Superior temporal gyrus (tissue), 1 donor: Measurements from ENCODE around the gene TAB2.

Experiments used
- DNase-seq: peaks from one replicate; pipeline ENCODE4 v3.0.0-alpha.2; 2016; ENCODE audit errors: extremely low spot score

Gene TAB2

GRCh38 chr6:149414821-149415220 lies 97.3 kb downstream of the TAB2 start:
- no peak for DNase-seq

- DNase-seq: no peak
Measured at GRCh38 chr6:149419696-149420404, 102.3 kb downstream of the TAB2 start.

- DNase-seq: no peak
Measured at GRCh38 chr6:149421132-149421531, 103.6 kb downstream of the TAB2 start.

GRCh38 chr6:149422581-149422980 lies 105.1 kb downstream of the TAB2 start:
- no peak for DNase-seq

- no peak for DNase-seq
Measured at GRCh38 chr6:149423964-149424440, 106.5 kb downstream of the TAB2 start.

- no peak for DNase-seq
Measured at GRCh38 chr6:149425224-149425623, 107.7 kb downstream of the TAB2 start.

- no peak for DNase-seq
Measured at GRCh38 chr6:149425754-149426153, 108.2 kb downstream of the TAB2 start.

- no peak for DNase-seq
Measured at GRCh38 chr6:149428606-149429005, 111.1 kb downstream of the TAB2 start.

GRCh38 chr6:149429427-149430360 lies 112.2 kb downstream of the TAB2 start:
- no peak for DNase-seq

- peak; percentile 96 for DNase-seq
Measured at GRCh38 chr6:149431905-149432775, 114.6 kb downstream of the TAB2 start.

GRCh38 chr6:149433405-149433804 lies 115.9 kb downstream of the TAB2 start:
- no peak for DNase-seq

GRCh38 chr6:149433881-149434280 lies 116.4 kb downstream of the TAB2 start:
- DNase-seq: peak; percentile 34

- DNase-seq: no peak
Measured at GRCh38 chr6:149435919-149436586, 118.5 kb downstream of the TAB2 start.

GRCh38 chr6:149436647-149437046 lies 119.1 kb downstream of the TAB2 start:
- DNase-seq: no peak

GRCh38 chr6:149437212-149437611 lies 119.7 kb downstream of the TAB2 start:
- DNase-seq: no peak

GRCh38 chr6:149438855-149439254 lies 121.3 kb downstream of the TAB2 start:
- no peak for DNase-seq

GRCh38 chr6:149439626-149440025 lies 122.1 kb downstream of the TAB2 start:
- DNase-seq: no peak

- no peak for DNase-seq
Measured at GRCh38 chr6:149440735-149441671, 123.5 kb downstream of the TAB2 start.

- no peak for DNase-seq
Measured at GRCh38 chr6:149441740-149442139, 124.2 kb downstream of the TAB2 start.
